HEK293 (cell line): ENCODE data around the gene HPDL.

Source experiments
- BCL11A ChIP-seq: fragments of 450-650 bp; formaldehyde crosslinking; IDR thresholded peaks from 2 replicates; pipeline ENCODE4 v1.5.1; 2016; ENCODE audit warnings: low read depth, missing biosample characterization, missing genetic modification characterization
- CTCF ChIP-seq: fragments of 450-650 bp; formaldehyde crosslinking; IDR thresholded peaks from 2 replicates; pipeline ENCODE4 v1.5.1; 2016; ENCODE audit warnings: missing biosample characterization, missing genetic modification characterization
- KLF7 ChIP-seq: fragments of 450-650 bp; formaldehyde crosslinking; IDR thresholded peaks from 2 replicates; pipeline ENCODE4 v1.5.1; 2016; ENCODE audit warnings: missing biosample characterization, missing genetic modification characterization, borderline replicate concordance
- KLF8 ChIP-seq: fragments of 450-650 bp; formaldehyde crosslinking; IDR thresholded peaks from 2 replicates; pipeline ENCODE4 v1.5.1; 2016; ENCODE audit warnings: missing biosample characterization, missing genetic modification characterization
- PRDM2 ChIP-seq: fragments of 450-650 bp; formaldehyde crosslinking; IDR thresholded peaks from 2 replicates; pipeline ENCODE4 v1.5.1; 2016; ENCODE audit warnings: missing biosample characterization, missing genetic modification characterization, borderline replicate concordance
- REPIN1 ChIP-seq: fragments of 450-650 bp; formaldehyde crosslinking; IDR thresholded peaks from 2 replicates; pipeline ENCODE4 v1.5.1; 2017; ENCODE audit warnings: missing biosample characterization, missing genetic modification characterization, low read depth
- ZBTB10 ChIP-seq: fragments of 450-650 bp; formaldehyde crosslinking; IDR thresholded peaks from 2 replicates; pipeline ENCODE4 v1.5.1; 2016; ENCODE audit warnings: missing biosample characterization, missing genetic modification characterization
- ZBTB48 ChIP-seq: fragments of 450-650 bp; formaldehyde crosslinking; IDR thresholded peaks from 2 replicates; pipeline ENCODE4 v1.5.1; 2016; ENCODE audit warnings: missing biosample characterization, missing genetic modification characterization
- ZIC2 ChIP-seq: fragments of 450-650 bp; formaldehyde crosslinking; IDR thresholded peaks from 2 replicates; pipeline ENCODE4 v1.5.1; 2016; ENCODE audit warnings: missing biosample characterization, missing genetic modification characterization
- ZNF114 ChIP-seq: fragments of 450-650 bp; formaldehyde crosslinking; IDR thresholded peaks from 2 replicates; pipeline ENCODE4 v1.5.0; 2017; ENCODE audit warnings: missing biosample characterization, missing genetic modification characterization
- ZNF121 ChIP-seq: fragments of 450-650 bp; formaldehyde crosslinking; IDR thresholded peaks from 2 replicates; pipeline ENCODE4 v1.5.1; 2016; ENCODE audit warnings: missing biosample characterization, missing genetic modification characterization
- ZNF155 ChIP-seq: fragments of 450-650 bp; formaldehyde crosslinking; IDR thresholded peaks from 2 replicates; pipeline ENCODE4 v1.5.1; 2016; ENCODE audit warnings: missing biosample characterization, missing genetic modification characterization
- ZNF184 ChIP-seq: fragments of 450-650 bp; IDR thresholded peaks from 2 replicates; pipeline ENCODE4 v1.5.1; 2018; ENCODE audit warnings: missing biosample characterization, mild to moderate bottlenecking, missing genetic modification characterization
- ZNF23 ChIP-seq: fragments of 450-650 bp; formaldehyde crosslinking; IDR thresholded peaks from 2 replicates; pipeline ENCODE4 v1.5.1; 2016; ENCODE audit warnings: missing biosample characterization, missing genetic modification characterization, borderline replicate concordance
- ZNF24 ChIP-seq: fragments of 450-650 bp; formaldehyde crosslinking; IDR thresholded peaks from 2 replicates; pipeline ENCODE4 v1.5.1; 2016; ENCODE audit warnings: missing biosample characterization, missing genetic modification characterization
- ZNF248 ChIP-seq: fragments of 450-650 bp; formaldehyde crosslinking; IDR thresholded peaks from 2 replicates; pipeline ENCODE4 v1.5.1; 2017; ENCODE audit warnings: missing biosample characterization, missing genetic modification characterization
- ZNF292 ChIP-seq: fragments of 450-650 bp; formaldehyde crosslinking; IDR thresholded peaks from 2 replicates; pipeline ENCODE4 v1.5.1; 2016; ENCODE audit warnings: low read depth, missing biosample characterization, missing genetic modification characterization, borderline replicate concordance
- ZNF350 ChIP-seq: fragments of 450-650 bp; formaldehyde crosslinking; IDR thresholded peaks from 2 replicates; pipeline ENCODE4 v1.5.0; 2017; ENCODE audit warnings: missing biosample characterization, mild to moderate bottlenecking, missing genetic modification characterization
- ZNF433 ChIP-seq: fragments of 450-650 bp; formaldehyde crosslinking; IDR thresholded peaks from 2 replicates; pipeline ENCODE4 v1.5.1; 2016; ENCODE audit warnings: missing biosample characterization, missing genetic modification characterization, low read depth
- ZNF488 ChIP-seq: fragments of 450-650 bp; formaldehyde crosslinking; IDR thresholded peaks from 2 replicates; pipeline ENCODE4 v1.5.1; 2016; ENCODE audit warnings: missing biosample characterization, missing genetic modification characterization
- ZNF521 ChIP-seq: fragments of 450-650 bp; formaldehyde crosslinking; IDR thresholded peaks from 2 replicates; pipeline ENCODE4 v1.5.1; 2017; ENCODE audit warnings: missing biosample characterization, mild to moderate bottlenecking, missing genetic modification characterization
- ZNF549 ChIP-seq: fragments of 450-650 bp; IDR thresholded peaks from 2 replicates; pipeline ENCODE4 v1.5.1; 2018; ENCODE audit warnings: missing biosample characterization, missing genetic modification characterization, mild to moderate bottlenecking, inconsistent platforms, moderate library complexity
- ZNF555 ChIP-seq: fragments of 450-650 bp; formaldehyde crosslinking; conservative IDR thresholded peaks from 2 replicates; pipeline ENCODE4 v1.5.1; 2017; ENCODE audit warnings: missing biosample characterization, mild to moderate bottlenecking, missing genetic modification characterization, inconsistent platforms
- ZNF629 ChIP-seq: fragments of 450-650 bp; formaldehyde crosslinking; IDR thresholded peaks from 2 replicates; pipeline ENCODE4 v1.5.1; 2017; ENCODE audit warnings: missing biosample characterization, missing genetic modification characterization
- ZNF664 ChIP-seq: fragments of 450-650 bp; formaldehyde crosslinking; IDR thresholded peaks from 2 replicates; pipeline ENCODE4 v1.5.1; 2016; ENCODE audit warnings: missing biosample characterization, missing genetic modification characterization
- ZNF670 ChIP-seq: fragments of 450-650 bp; formaldehyde crosslinking; IDR thresholded peaks from 2 replicates; pipeline ENCODE4 v1.5.1; 2016; ENCODE audit warnings: missing biosample characterization, missing genetic modification characterization, low read depth
- ZNF837 ChIP-seq: fragments of 450-650 bp; formaldehyde crosslinking; IDR thresholded peaks from 2 replicates; pipeline ENCODE4 v1.5.1; 2016; ENCODE audit warnings: missing biosample characterization, missing genetic modification characterization
- ZSCAN18 ChIP-seq: fragments of 450-650 bp; formaldehyde crosslinking; IDR thresholded peaks from 2 replicates; pipeline ENCODE4 v1.5.1; 2016; ENCODE audit warnings: missing biosample characterization, missing genetic modification characterization

The HPDL gene

GRCh38 chr1:45304311-45305081, 22.2 kb upstream of the HPDL start (continued):
- no peak for TF ChIP-seq ZNF23 (tag by site-specific recombination)
- no peak for TF ChIP-seq REPIN1
- TF ChIP-seq ZNF292 (tag by site-specific recombination): no peak
- no peak for TF ChIP-seq ZNF664
- TF ChIP-seq ZBTB10 (tag by site-specific recombination): no peak
- TF ChIP-seq ZNF670 (tag by site-specific recombination): no peak
- no peak for TF ChIP-seq KLF7 (tag by site-specific recombination)
- TF ChIP-seq ZNF837 (tag by site-specific recombination): no peak
- TF ChIP-seq ZNF184 (tag by site-specific recombination): no peak
- TF ChIP-seq ZNF555 (tag by site-specific recombination): no peak
- TF ChIP-seq ZBTB48: no peak
- no peak for TF ChIP-seq CTCF (tag by site-specific recombination)
- TF ChIP-seq ZNF521 (tag by site-specific recombination): no peak
- peak; percentile 21; the same call in 1 of the 2 replicates for TF ChIP-seq ZNF629
- no peak for TF ChIP-seq ZSCAN18 (tag by site-specific recombination)
- no peak for TF ChIP-seq ZNF155 (tag by site-specific recombination)
- TF ChIP-seq BCL11A: no peak
- TF ChIP-seq ZNF549 (tag by site-specific recombination): no peak
- peak; percentile 40 for TF ChIP-seq ZIC2
- TF ChIP-seq ZNF248 (tag by site-specific recombination): no peak
- TF ChIP-seq ZNF114 (tag by site-specific recombination): no peak
- no peak for TF ChIP-seq ZNF433
- TF ChIP-seq ZNF121 (tag by site-specific recombination): no peak
- TF ChIP-seq KLF8 (tag by site-specific recombination): no peak
- TF ChIP-seq ZNF488 (tag by site-specific recombination): no peak
- TF ChIP-seq PRDM2 (tag by site-specific recombination): no peak
- no peak for TF ChIP-seq ZNF24
- TF ChIP-seq ZNF350 (tag by site-specific recombination): no peak
